Prostate gland (tissue), 2 donors: Measurements from ENCODE around the gene CREG2.

Source experiments
- CTCF ChIP-seq, 4 experiments: fragments of 200-600 bp in 2 of 4; fragments of 450-650 bp in 2 of 4; sonication (generic) in 2 of 4; IDR thresholded peaks; 1 replicate in 3 of 4; 2 replicates in 1 of 4; pipeline ENCODE4 v1.5.1; 2016 to 2019; ENCODE audit warnings: antibody characterized with exemption in 4 of 4, mild to moderate bottlenecking in 2 of 4, moderate library complexity in 2 of 4
- POLR2A ChIP-seq: fragments of 450-650 bp; IDR thresholded peaks from one replicate; pipeline ENCODE4 v1.6.1; 2016; ENCODE audit warnings: antibody characterized with exemption, mild to moderate bottlenecking
- POLR2AphosphoS5 ChIP-seq: sonication (generic); formaldehyde crosslinking; IDR thresholded peaks from one replicate; pipeline ENCODE4 v1.6.1; 2017; ENCODE audit warnings: antibody characterized with exemption

GRCh38 chr2:101368376-101368775 lies 18.9 kb downstream of the CREG2 start:
- TF ChIP-seq CTCF (IDR thresholded peaks at IDR 0.05) (no peak), POLR2A (no peak), POLR2AphosphoS5 (no peak)
